ENCODE measurements around the gene BEND5. TPM values are rescaled to one million over a fixed set of nuclear protein-coding genes. Genes with fewer than 3 reads are reported as not detected.

BEND5 gene
- total RNA-seq, 4 donors from 2014 or later: 1.1 to 3.5 (median 1.4) TPM

GRCh38 chr1:48750109-48750508, 26.6 kb downstream of the BEND5 start:
- no peak overlapping the region for H3K27ac ChIP-seq
- no peak for ATAC-seq
- TF ChIP-seq POLR2A (IDR thresholded peaks at IDR 0.05) (no peak), CTCF (IDR thresholded peaks at IDR 0.05 in 4 of 5, conservative IDR thresholded peaks at IDR 0.05 in 1 of 5) (no peak)
- intact Hi-C loops (cut with DNase I; ENCODE audit: low total_unique reads) (no loop called here), in situ Hi-C loops (cut with MboI; ENCODE audit: low sequenced_read_pairs in 4 of 4) (no loop called here)
- H3K4me3 ChIP-seq: no peak overlapping the region
- no peaks in the 10 kb centered on the region for H3K27me3 ChIP-seq
- no peaks in the 10 kb centered on the region for H3K4me1 ChIP-seq
- DNase-seq: no peak
- H3K36me3 ChIP-seq: peaks cover 0 to 3% of the 10 kb centered on the region in 2 donors
- H3K9me3 ChIP-seq: no peaks in the 10 kb centered on the region

- no peak overlapping the region for H3K4me3 ChIP-seq
- no peaks in the 10 kb centered on the region for H3K4me1 ChIP-seq
- H3K27me3 ChIP-seq: no peaks in the 10 kb centered on the region
- TF ChIP-seq POLR2A (IDR thresholded peaks at IDR 0.05): no peak
- no peak for TF ChIP-seq CTCF (IDR thresholded peaks at IDR 0.05 in 4 of 5, conservative IDR thresholded peaks at IDR 0.05 in 1 of 5)
- intact Hi-C loops (cut with DNase I; ENCODE audit: low total_unique reads) (no loop called here), in situ Hi-C loops (cut with MboI; ENCODE audit: low sequenced_read_pairs in 4 of 4) (no loop called here)
- no peak overlapping the region for H3K27ac ChIP-seq
- DNase-seq (no peak), ATAC-seq (no peak)
- peaks cover 0 to 3% of the 10 kb centered on the region in 2 donors for H3K36me3 ChIP-seq
- no peaks in the 10 kb centered on the region for H3K9me3 ChIP-seq
Observed at GRCh38 chr1:48749068-48749467, 27.6 kb downstream of the BEND5 start.

GRCh38 chr1:48746906-48747305, 29.8 kb downstream of the BEND5 start:
- no peak for TF ChIP-seq CTCF (IDR thresholded peaks at IDR 0.05 in 4 of 5, conservative IDR thresholded peaks at IDR 0.05 in 1 of 5)
- no peak for TF ChIP-seq POLR2A (IDR thresholded peaks at IDR 0.05)
- Histone ChIP-seq H3K27me3 (no peaks in the 10 kb centered on the region), H3K27ac (no peak overlapping the region), H3K36me3 (peaks cover 0 to 7% of the 10 kb centered on the region in 2 donors), H3K4me1 (no peaks in the 10 kb centered on the region), H3K4me3 (no peak overlapping the region), H3K9me3 (no peaks in the 10 kb centered on the region)
- no peak for ATAC-seq
- intact Hi-C loops (cut with DNase I; ENCODE audit: low total_unique reads) (no loop called here), in situ Hi-C loops (cut with MboI; ENCODE audit: low sequenced_read_pairs in 4 of 4) (no loop called here)
- DNase-seq: no peak

GRCh38 chr1:48744032-48744431, 32.7 kb downstream of the BEND5 start:
- H3K9me3 ChIP-seq: no peaks in the 10 kb centered on the region
- intact Hi-C loops (cut with DNase I; ENCODE audit: low total_unique reads): no loop called here
- DNase-seq (no peak), ATAC-seq (no peak)
- no peak overlapping the region for H3K4me3 ChIP-seq
- no peaks in the 10 kb centered on the region for H3K27me3 ChIP-seq
- no peaks in the 10 kb centered on the region for H3K4me1 ChIP-seq
- TF ChIP-seq POLR2A (IDR thresholded peaks at IDR 0.05) (no peak), CTCF (IDR thresholded peaks at IDR 0.05 in 4 of 5, conservative IDR thresholded peaks at IDR 0.05 in 1 of 5) (no peak)
- H3K27ac ChIP-seq: no peak overlapping the region
- in situ Hi-C loops (cut with MboI; ENCODE audit: low sequenced_read_pairs in 4 of 4): no loop called here
- H3K36me3 ChIP-seq: peaks cover 0 to 4% of the 10 kb centered on the region in 2 donors

- in situ Hi-C loops (cut with MboI; ENCODE audit: low sequenced_read_pairs in 4 of 4): no loop called here
- H3K36me3 ChIP-seq: peaks cover 0 to 4% of the 10 kb centered on the region in 2 donors
Observed at GRCh38 chr1:48743480-48743879, 33.2 kb downstream of the BEND5 start.

More at GRCh38 chr1:48743480-48743879, 33.2 kb downstream of the BEND5 start:
- Histone ChIP-seq H3K9me3 (no peaks in the 10 kb centered on the region), H3K4me1 (no peaks in the 10 kb centered on the region), H3K27me3 (no peaks in the 10 kb centered on the region), H3K27ac (no peak overlapping the region), H3K4me3 (no peak overlapping the region)
- intact Hi-C loops (cut with DNase I; ENCODE audit: low total_unique reads): no loop called here
- DNase-seq: no peak
- TF ChIP-seq CTCF (IDR thresholded peaks at IDR 0.05 in 4 of 5, conservative IDR thresholded peaks at IDR 0.05 in 1 of 5) (no peak), POLR2A (IDR thresholded peaks at IDR 0.05) (no peak)
- ATAC-seq: no peak

Measured in gastrocnemius medialis (tissue), 4 donors.